AG08395 (cell line): ENCODE measurements around the gene AMDHD2.
"Not testable (repeated sequence)": the region's sequence is repeated elsewhere in the genome, so short reads cannot be mapped to it uniquely, and the experiment has no call there.

Experiments
- DNase-seq: peaks from one replicate; pipeline ENCODE4 v3.0.0; 2012; ENCODE audit warnings: mixed read lengths, low spot score

AMDHD2 gene

DNA sequence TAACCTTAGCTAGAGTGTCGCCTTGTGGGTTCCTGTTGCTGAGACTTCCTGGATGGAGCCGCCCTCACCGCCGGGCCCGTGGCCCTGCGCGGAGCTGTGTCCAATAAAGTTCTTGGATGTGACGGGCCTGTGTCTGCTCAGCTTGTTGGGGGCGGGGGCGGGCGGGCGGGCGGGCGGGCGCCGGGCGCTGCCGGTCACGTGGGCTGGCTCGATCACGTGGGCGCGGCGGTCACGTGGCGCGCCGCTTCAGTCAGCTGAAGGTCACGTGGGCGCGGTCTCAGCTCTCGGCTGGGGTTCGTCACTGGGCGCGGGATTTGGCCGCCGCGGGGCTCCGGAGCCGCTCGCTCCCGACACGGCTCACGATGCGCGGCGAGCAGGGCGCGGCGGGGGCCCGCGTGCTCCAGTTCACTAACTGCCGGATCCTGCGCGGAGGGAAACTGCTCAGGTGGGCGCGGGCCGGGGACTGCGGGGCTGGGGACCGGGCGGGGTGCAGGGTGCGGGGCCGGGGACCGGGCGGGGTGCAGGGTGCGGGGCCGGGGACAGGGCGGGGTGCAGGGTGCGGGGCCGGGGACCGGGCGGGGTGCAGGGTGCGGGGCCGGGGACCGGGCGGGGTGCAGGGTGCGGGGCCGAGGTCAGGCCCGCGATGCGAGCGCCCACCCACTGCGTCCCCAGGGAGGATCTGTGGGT lies at the start of gene AMDHD2:
Gene AMDHD2, plus strand, starts transcription at position 275 of the 687 bp plus-strand sequence. Its CDS starts 88 bp downstream, at position 363.
- peak; percentile 97 for DNase-seq

DNA sequence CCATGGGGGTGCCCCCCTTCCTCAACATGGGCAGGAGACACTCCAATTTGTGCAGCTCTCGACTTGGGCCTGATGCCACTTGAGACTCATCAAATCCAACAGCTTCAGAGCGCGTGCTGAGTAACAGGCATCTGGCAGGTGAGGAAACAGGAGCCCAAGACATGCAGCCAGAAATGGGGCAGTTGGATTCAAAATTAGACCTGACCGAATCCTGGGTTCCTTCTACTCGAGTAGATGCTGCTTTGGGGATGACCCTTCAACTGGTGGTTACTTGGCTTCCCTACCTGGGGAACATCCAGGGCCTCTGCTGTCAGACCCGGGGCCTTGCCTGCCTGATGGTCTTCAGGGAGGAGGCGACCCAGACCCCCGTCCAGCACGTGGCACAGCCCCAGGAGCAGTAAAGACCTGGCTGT lies 49.6 kb upstream of the AMDHD2 start:
- no peak for DNase-seq

- DNase-seq, result no peak
These were observed 49.0 kb upstream of the AMDHD2 start, which contains the start of gene NTN3 for GRCh38 chr16:2471016-2471652. Gene NTN3, plus strand, starts transcription at chr16:2471297. Its CDS starts 405 bp downstream, at chr16:2471702.

DNA sequence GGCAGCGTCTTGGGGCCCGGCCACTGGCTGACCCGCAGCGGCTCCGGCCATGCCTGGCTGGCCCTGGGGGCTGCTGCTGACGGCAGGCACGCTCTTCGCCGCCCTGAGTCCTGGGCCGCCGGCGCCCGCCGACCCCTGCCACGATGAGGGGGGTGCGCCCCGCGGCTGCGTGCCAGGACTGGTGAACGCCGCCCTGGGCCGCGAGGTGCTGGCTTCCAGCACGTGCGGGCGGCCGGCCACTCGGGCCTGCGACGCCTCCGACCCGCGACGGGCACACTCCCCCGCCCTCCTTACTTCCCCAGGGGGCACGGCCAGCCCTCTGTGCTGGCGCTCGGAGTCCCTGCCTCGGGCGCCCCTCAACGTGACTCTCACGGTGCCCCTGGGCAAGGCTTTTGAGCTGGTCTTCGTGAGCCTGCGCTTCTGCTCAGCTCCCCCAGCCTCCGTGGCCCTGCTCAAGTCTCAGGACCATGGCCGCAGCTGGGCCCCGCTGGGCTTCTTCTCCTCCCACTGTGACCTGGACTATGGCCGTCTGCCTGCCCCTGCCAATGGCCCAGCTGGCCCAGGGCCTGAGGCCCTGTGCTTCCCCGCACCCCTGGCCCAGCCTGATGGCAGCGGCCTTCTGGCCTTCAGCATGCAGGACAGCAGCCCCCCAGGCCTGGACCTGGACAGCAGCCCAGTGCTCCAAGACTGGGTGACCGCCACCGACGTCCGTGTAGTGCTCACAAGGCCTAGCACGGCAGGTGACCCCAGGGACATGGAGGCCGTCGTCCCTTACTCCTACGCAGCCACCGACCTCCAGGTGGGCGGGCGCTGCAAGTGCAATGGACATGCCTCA lies 48.3 kb upstream of the AMDHD2 start:
- DNase-seq, result no peak

DNA sequence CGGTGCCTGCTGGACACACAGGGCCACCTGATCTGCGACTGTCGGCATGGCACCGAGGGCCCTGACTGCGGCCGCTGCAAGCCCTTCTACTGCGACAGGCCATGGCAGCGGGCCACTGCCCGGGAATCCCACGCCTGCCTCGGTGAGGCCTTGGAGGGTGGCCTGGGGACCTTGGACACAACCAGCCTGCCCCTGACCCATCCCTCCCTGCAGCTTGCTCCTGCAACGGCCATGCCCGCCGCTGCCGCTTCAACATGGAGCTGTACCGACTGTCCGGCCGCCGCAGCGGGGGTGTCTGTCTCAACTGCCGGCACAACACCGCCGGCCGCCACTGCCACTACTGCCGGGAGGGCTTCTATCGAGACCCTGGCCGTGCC lies 47.7 kb upstream of the AMDHD2 start:
- no peak for DNase-seq

- DNase-seq, result no peak
These were observed 47.2 kb upstream of the AMDHD2 start for GRCh38 chr16:2472885-2473445.

GRCh38 chr16:2473446-2473926 lies 46.7 kb upstream of the AMDHD2 start:
- DNase-seq, result no peak

GRCh38 chr16:2473999-2474876 lies 45.9 kb upstream of the AMDHD2 start:
- DNase-seq, result no peak

DNA sequence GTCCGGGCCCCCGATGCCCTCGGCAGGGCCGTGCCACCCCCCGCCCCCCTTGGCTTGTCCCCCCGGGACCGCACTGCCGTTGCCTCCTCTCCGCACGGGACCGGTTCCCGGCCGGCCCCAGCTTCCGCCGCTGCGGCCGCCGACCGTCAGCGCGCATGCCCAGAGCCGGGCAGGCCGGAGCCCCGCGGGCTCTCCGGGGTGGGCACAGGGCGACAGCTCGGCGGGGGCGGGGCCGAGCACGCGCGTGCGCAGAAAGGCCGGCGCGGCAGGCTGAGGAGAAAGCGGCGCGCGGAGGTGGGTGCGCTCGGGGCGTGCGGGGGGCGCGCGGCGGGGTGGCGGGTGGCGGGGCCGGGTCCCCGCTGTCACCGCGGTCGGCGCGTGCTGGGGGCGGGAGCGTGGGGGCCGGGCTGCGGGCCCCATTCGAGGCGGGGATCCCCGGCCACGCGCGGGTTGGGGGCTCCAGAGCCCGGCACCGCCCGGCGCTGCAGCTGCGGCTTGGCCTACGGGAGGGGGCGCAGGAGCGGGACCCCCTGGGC lies 45.2 kb upstream of the AMDHD2 start, which contains the start of gene TBC1D24:
Gene TBC1D24, plus strand, starts transcription at position 251 of the 536 bp plus-strand sequence. CDS start 21,022 bp downstream, outside the sequence.
- DNase-seq, result peak; percentile 100

- DNase-seq, result no peak
These were observed 44.5 kb upstream of the AMDHD2 start for GRCh38 chr16:2475413-2476344.

GRCh38 chr16:2476345-2476720 lies 43.8 kb upstream of the AMDHD2 start:
- DNase-seq, result no peak

- no peak for DNase-seq
These were observed 43.4 kb upstream of the AMDHD2 start for GRCh38 chr16:2476741-2477140.

- DNase-seq, result no peak
These were observed 42.8 kb upstream of the AMDHD2 start for GRCh38 chr16:2477327-2477726.

DNA sequence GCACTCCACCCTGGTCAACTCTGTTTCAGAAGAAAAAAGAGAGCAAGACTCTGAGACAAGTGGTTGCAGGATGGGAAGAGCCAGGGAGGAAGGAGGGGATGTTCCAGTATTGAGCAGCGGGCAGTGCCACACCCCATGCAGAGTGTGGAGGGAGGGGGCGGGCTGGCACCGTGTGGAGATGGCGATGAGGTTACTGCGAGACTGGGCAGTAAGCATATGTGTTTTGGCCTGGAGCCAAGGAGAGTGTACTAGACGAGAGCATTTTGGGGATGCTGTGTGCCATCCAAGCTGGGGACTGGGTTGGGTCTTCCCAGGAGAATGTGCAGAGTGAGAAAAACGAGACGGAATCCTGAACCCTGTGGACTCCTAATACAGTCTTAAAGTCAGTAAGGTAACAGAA lies 41.9 kb upstream of the AMDHD2 start:
- no peak for DNase-seq

DNA sequence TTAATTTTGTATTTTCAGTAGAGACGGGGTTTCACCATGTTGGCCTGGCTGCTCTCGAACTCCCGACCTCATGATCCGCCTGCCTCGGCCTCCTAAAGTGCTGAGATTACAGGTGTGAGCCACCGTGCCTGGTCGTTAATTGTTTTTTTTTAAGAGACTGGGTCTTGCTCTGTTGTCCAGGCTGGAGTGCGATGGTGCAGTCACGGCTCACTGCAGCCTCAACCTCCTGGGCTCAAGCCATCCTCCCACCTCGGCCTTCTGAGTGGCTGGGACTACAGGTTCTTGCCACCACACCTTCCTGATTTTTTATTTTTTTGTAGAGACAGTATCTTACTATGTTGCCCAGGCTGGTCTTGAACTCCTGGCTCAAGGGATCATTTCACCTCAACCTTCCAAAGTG lies 40.2 kb upstream of the AMDHD2 start:
- DNase-seq, result not testable (repeated sequence)

GRCh38 chr16:2480948-2481347 lies 39.2 kb upstream of the AMDHD2 start:
- DNase-seq, result no peak

- DNase-seq, result no peak
These were observed 38.5 kb upstream of the AMDHD2 start for GRCh38 chr16:2481676-2482075.

DNA sequence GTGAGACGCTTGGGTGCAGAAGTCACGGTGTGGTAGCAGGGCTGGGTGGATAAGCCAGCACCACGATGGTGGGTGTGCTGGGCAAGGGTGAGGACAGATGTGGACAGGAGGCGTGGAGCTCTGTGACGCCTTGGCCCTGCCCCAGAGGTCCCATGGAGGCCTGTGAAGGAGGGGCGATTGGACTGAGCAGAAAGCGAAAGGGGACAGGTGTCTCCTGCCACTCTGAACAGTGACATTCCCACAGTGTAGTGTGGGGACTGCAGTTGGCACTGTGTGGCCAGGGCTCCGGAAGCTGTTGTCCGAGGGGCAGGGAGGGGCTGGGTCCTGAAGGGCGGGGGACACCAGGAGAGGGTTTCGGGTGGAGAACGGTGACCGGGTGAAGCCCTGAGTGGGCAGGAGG lies 37.9 kb upstream of the AMDHD2 start:
- DNase-seq, result no peak

- DNase-seq, result peak; percentile 90
These were observed 37.2 kb upstream of the AMDHD2 start for GRCh38 chr16:2482708-2483534.
